IMR-90 (cell line): Measurements from ENCODE around the gene NDUFAF2. TPM values are rescaled to one million over a fixed set of nuclear protein-coding genes. Genes with fewer than 3 reads are reported as not detected.

Experiments
- ATAC-seq: fragments of 200-7000 bp; cut with Tn5 transposase; 2 replicates; pipeline ENCODE4 v1.9.1; 2020; ENCODE audit warnings: low read depth, mild to moderate bottlenecking, moderate library complexity
- BruUV-seq: library from RNA; stranded (reverse); fragments of 400-500 nt; replicated peaks from 2 replicates; lab custom pipeline; 2021; lab: Mats Ljungman, UMichigan
- CTCF ChIA-PET: fragments of 300-600 bp; formaldehyde crosslinking; extraction: SDS; loops from one replicate; lab custom pipeline; 2021; ENCODE audit warnings: antibody characterized with exemption; lab: Yijun Ruan, JAX
- POLR2A ChIA-PET: fragments of 300-600 bp; sonication (Branson Sonifier 250); formaldehyde crosslinking; loops from one replicate; lab custom pipeline; 2022; ENCODE audit warnings: antibody characterized with exemption; ENCODE audit not compliant: unreplicated experiment; lab: Charles Lee
- DNase-seq: peaks from one replicate; pipeline ENCODE4 v3.0.0; 2013
- H2AFZ ChIP-seq: replicated peaks from 2 replicates; pipeline ENCODE3; 2013; ENCODE audit warnings: low read length, mild to moderate bottlenecking; ENCODE audit not compliant: poor library complexity
- H2AK5ac ChIP-seq: 2 replicates; pipeline ENCODE4 v1.6.1; 2013; ENCODE audit warnings: low read depth, low read length, inconsistent platforms
- H2AK9ac ChIP-seq: replicated peaks from 2 replicates; pipeline ENCODE3; 2013; ENCODE audit warnings: mild to moderate bottlenecking, low read depth, low read length, moderate library complexity; ENCODE audit not compliant: poor library complexity
- H2BK120ac ChIP-seq: 2 replicates; pipeline ENCODE4 v1.6.1; 2013; ENCODE audit warnings: low read depth, low read length, inconsistent platforms
- H2BK15ac ChIP-seq: 3 replicates; pipeline ENCODE4 v1.6.1; 2013; ENCODE audit warnings: low read depth, low read length, inconsistent platforms
- H2BK20ac ChIP-seq: 2 replicates; pipeline ENCODE4 v1.6.1; 2013; ENCODE audit warnings: low read depth, mild to moderate bottlenecking, inconsistent platforms, low read length, moderate library complexity
- H2BK5ac ChIP-seq: 2 replicates; pipeline ENCODE4 v1.6.1; 2013; ENCODE audit warnings: mild to moderate bottlenecking, low read depth, low read length, inconsistent platforms; ENCODE audit not compliant: poor library complexity, severe bottlenecking
- H3K14ac ChIP-seq: replicated peaks from 2 replicates; pipeline ENCODE4 v1.6.1; 2013; ENCODE audit warnings: low read depth, low read length, inconsistent platforms
- H3K18ac ChIP-seq: 2 replicates; pipeline ENCODE4 v1.6.1; 2013; ENCODE audit warnings: low read depth, low read length, control low read depth
- H3K23ac ChIP-seq: 2 replicates; pipeline ENCODE4 v1.6.1; 2013; ENCODE audit warnings: low read depth, low read length, inconsistent platforms
- H3K27ac ChIP-seq: 2 replicates; pipeline ENCODE4 v1.5.1; 2013; ENCODE audit warnings: mild to moderate bottlenecking, control low read depth, low read length; ENCODE audit not compliant: insufficient read depth
- H3K27me3 ChIP-seq: 2 replicates; pipeline ENCODE4 v1.6.1; 2013; ENCODE audit warnings: low read length; ENCODE audit not compliant: control insufficient read depth, insufficient read depth
- H3K36me3 ChIP-seq: 2 replicates; pipeline ENCODE4 v1.6.1; 2013; ENCODE audit warnings: low read length, mixed read lengths; ENCODE audit not compliant: control insufficient read depth, insufficient read depth
- H3K4ac ChIP-seq: 2 replicates; pipeline ENCODE4 v1.6.1; 2013; ENCODE audit warnings: low read depth, low read length, inconsistent platforms
- H3K4me1 ChIP-seq: 2 replicates; pipeline ENCODE4 v1.6.1; 2013; ENCODE audit warnings: low read length, mixed read lengths; ENCODE audit not compliant: control insufficient read depth, insufficient read depth
- H3K4me2 ChIP-seq: 2 replicates; pipeline ENCODE4 v1.6.1; 2013; ENCODE audit warnings: low read depth, mild to moderate bottlenecking, control low read depth, low read length, moderate library complexity
- H3K4me3 ChIP-seq: 2 replicates; pipeline ENCODE4 v1.5.1; 2013; ENCODE audit warnings: low read depth, mild to moderate bottlenecking, control low read depth, low read length, moderate library complexity; ENCODE audit not compliant: insufficient read depth
- H3K56ac ChIP-seq: 2 replicates; pipeline ENCODE4 v1.6.1; 2013; ENCODE audit warnings: low read length, inconsistent platforms; ENCODE audit not compliant: insufficient read depth; ENCODE audit errors: extremely low read depth
- H3K79me1 ChIP-seq, 2 experiments: 2 replicates each; pipeline ENCODE4 v1.6.1; 2013; ENCODE audit warnings: low read length in 2 of 2, inconsistent platforms in 1 of 2, low read depth in 1 of 2
- H3K9ac ChIP-seq: 2 replicates; pipeline ENCODE4 v1.6.1; 2013; ENCODE audit warnings: low read depth, low read length, control low read depth
- H3K9me1 ChIP-seq: 2 replicates; pipeline ENCODE4 v1.6.1; 2013; ENCODE audit warnings: low read length, inconsistent platforms; ENCODE audit not compliant: insufficient read depth
- H3K9me3 ChIP-seq: 2 replicates; pipeline ENCODE4 v1.6.1; 2013; ENCODE audit warnings: low read length; ENCODE audit not compliant: control insufficient read depth, insufficient read depth
- H4K20me1 ChIP-seq: 2 replicates; pipeline ENCODE4 v1.6.1; 2013; ENCODE audit warnings: low read length, inconsistent platforms; ENCODE audit not compliant: insufficient read depth
- H4K5ac ChIP-seq: 2 replicates; pipeline ENCODE4 v1.6.1; 2013; ENCODE audit warnings: mild to moderate bottlenecking, low read depth, low read length, control low read depth
- H4K8ac ChIP-seq, 2 experiments: 2 replicates each; pipeline ENCODE4 v1.6.1; 2013; ENCODE audit warnings: low read depth in 2 of 2, low read length in 2 of 2, control low read depth in 1 of 2, inconsistent platforms in 1 of 2
- H4K91ac ChIP-seq: 2 replicates; pipeline ENCODE4 v1.6.1; 2013; ENCODE audit warnings: low read depth, low read length, inconsistent platforms; ENCODE audit not compliant: insufficient read depth
- BHLHE40 ChIP-seq: fragments of 150-350 bp; IDR thresholded peaks from 2 replicates; pipeline ENCODE4 v1.6.1; 2016; ENCODE audit warnings: mild to moderate bottlenecking, low read depth, low read length
- CEBPB ChIP-seq: IDR thresholded peaks from 2 replicates; pipeline ENCODE4 v1.6.1; 2012; ENCODE audit warnings: low read depth, low read length, improper control_type of control experiment
- CHD1 ChIP-seq: IDR thresholded peaks from 2 replicates; pipeline ENCODE4 v1.6.1; 2012; ENCODE audit warnings: low read depth, low read length, improper control_type of control experiment
- FOS ChIP-seq: fragments of 150-350 bp; IDR thresholded peaks from 2 replicates; pipeline ENCODE4 v1.6.1; 2016; ENCODE audit warnings: low read depth, low read length
- MAFK ChIP-seq: IDR thresholded peaks from 2 replicates; pipeline ENCODE4 v1.6.1; 2012; ENCODE audit warnings: low read depth, low read length, improper control_type of control experiment
- RAD21 ChIP-seq: IDR thresholded peaks from 2 replicates; pipeline ENCODE4 v1.6.1; 2012; ENCODE audit warnings: low read length, improper control_type of control experiment
- WGBS, 2 experiments: methylation state at CpG; one replicate each; pipeline versions ENCODE4 v1.1.5 to v1.1.7; 2013; ENCODE audit warnings: missing lambda C conversion rate in 2 of 2; ENCODE audit not compliant: insufficient read length in 1 of 2; ENCODE audit errors: extremely low coverage in 2 of 2; 5-methylcytosine and 5-hydroxymethylcytosine counted together
- dilution Hi-C: fragments of 300-500 bp; cut with HindIII; formaldehyde crosslinking; loops from one replicate; pipeline ENCODE4 v1.14.3; 2018; ENCODE audit warnings: low sequenced_read_pairs; ENCODE audit not compliant: unreplicated experiment
- in situ Hi-C: fragments of 300-500 bp; cut with MboI; formaldehyde crosslinking; loops from 3 replicates; pipeline ENCODE4 v1.14.3; 2019; ENCODE audit warnings: low sequenced_read_pairs, inconsistent platforms, mixed read lengths
- intact Hi-C: fragments of 100-400 bp; cut with micrococcal nuclease; formaldehyde crosslinking; loops from 2 replicates; pipeline ENCODE4 v1.10.0; 2022
- polyA plus RNA-seq, 3 experiments: library from polyadenylated mRNA; depleted of rRNA; stranded (reverse); fragments of >200 nt; gene quantifications; 2 replicates each; pipeline ENCODE4 v1.2.3, GENCODE V29; 2012; ENCODE audit warnings: low replicate concordance in 1 of 3
- total RNA-seq: library from RNA; depleted of rRNA; stranded (reverse); fragments of >200 nt; gene quantifications from 2 replicates; pipeline ENCODE4 v1.2.3, GENCODE V29; 2012

The NDUFAF2 gene
- total and polyA plus RNA-seq, 2 of the 4 experiments (the other 2 are of a cell fraction) = 11.8 to 24.7 TPM

DNA sequence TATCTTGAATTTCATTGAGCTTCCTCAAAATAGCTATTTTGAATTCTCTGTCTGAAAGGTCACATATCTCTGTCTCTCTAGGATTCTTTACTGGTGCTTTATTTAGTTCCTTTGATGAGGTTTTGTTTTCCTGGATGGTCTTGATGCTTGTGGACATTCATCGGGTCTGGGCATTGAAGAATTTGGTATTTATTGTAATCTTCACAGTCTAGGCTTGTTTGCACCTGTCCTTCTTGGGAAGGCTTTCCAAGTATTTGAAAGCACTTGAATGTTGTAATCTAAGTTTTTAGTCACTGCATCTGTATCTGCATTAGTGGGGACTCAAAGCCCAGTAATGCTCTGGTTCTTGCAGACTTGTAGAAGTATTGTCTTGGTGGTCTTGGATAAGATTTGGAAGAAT is 169.4 kb downstream of the NDUFAF2 start:
- no peaks in the 10 kb centered on the region for H3K27me3 ChIP-seq
- no CpG with 5 or more reads among the region's 1 CpG for WGBS, 2 experiments
- intact Hi-C loops (no loop called here), dilution Hi-C loops (no loop called here), in situ Hi-C loops (no loop called here)
- no peak overlapping the region for H2BK120ac ChIP-seq
- H4K5ac ChIP-seq = no peak overlapping the region
- H3K9ac ChIP-seq = no peak overlapping the region
- BruUV-seq = no TSS peak
- H4K8ac ChIP-seq = no peak overlapping the region
- TF ChIP-seq RAD21 (no peak), CEBPB (no peak), CHD1 (no peak), BHLHE40 (no peak), MAFK (no peak), FOS (no peak)
- no peak overlapping the region for H2AFZ ChIP-seq
- H3K4me1 ChIP-seq = no peaks in the 10 kb centered on the region
- H3K18ac ChIP-seq = no peak overlapping the region
- ATAC-seq (no peak), DNase-seq (no peak)
- CTCF ChIA-PET = no interaction called here
- no peak overlapping the region for H3K23ac ChIP-seq
- H3K9me1 ChIP-seq = no peaks in the 10 kb centered on the region
- no peak overlapping the region for H3K4ac ChIP-seq
- H2BK20ac ChIP-seq = no peak overlapping the region
- H3K79me1 ChIP-seq = peaks cover 0 to 5% of the 10 kb centered on the region in 2 experiments; a peak in 2 of 4 replicates
- no peak overlapping the region for H3K27ac ChIP-seq
- no peak overlapping the region for H3K14ac ChIP-seq
- POLR2A ChIA-PET = no interaction called here
- H2BK15ac ChIP-seq = no peak overlapping the region
- H3K4me3 ChIP-seq = no peak overlapping the region
- H2AK9ac ChIP-seq = no peak overlapping the region
- no peaks in the 10 kb centered on the region for H4K20me1 ChIP-seq
- no peak overlapping the region for H4K91ac ChIP-seq
- H3K36me3 ChIP-seq = no peaks in the 10 kb centered on the region
- no peak overlapping the region for H2AK5ac ChIP-seq
- no peak overlapping the region for H3K4me2 ChIP-seq
- H2BK5ac ChIP-seq = no peak overlapping the region
- no peaks in the 10 kb centered on the region for H3K9me3 ChIP-seq
- no peak overlapping the region for H3K56ac ChIP-seq
